SK-N-SH treated with all-trans-retinoic acid at 6 μM for 48 hours (cell line): Measurements from ENCODE around the gene ATP11A.

ENCODE experiments used
- ARNTL ChIP-seq: fragments of 450-650 bp; formaldehyde crosslinking; IDR thresholded peaks from 2 replicates; pipeline ENCODE4 v1.5.0; 2020; ENCODE audit warnings: low read depth, mild to moderate bottlenecking, moderate library complexity, borderline replicate concordance
- BACH2 ChIP-seq: fragments of 250-450 bp; sonication (Bioruptor Pico); IDR thresholded peaks from 2 replicates; pipeline ENCODE4 v1.9.0; 2021; ENCODE audit warnings: mild to moderate bottlenecking, borderline replicate concordance
- ISL1 ChIP-seq: fragments of 250-450 bp; sonication (Bioruptor Pico); IDR thresholded peaks from 2 replicates; pipeline ENCODE4 v2.1.2; 2022; ENCODE audit warnings: mild to moderate bottlenecking, moderate library complexity
- PATZ1 ChIP-seq: fragments of 250-450 bp; sonication (Bioruptor Pico); IDR thresholded peaks from 2 replicates; pipeline ENCODE4 v1.8.0; 2020; ENCODE audit warnings: mild to moderate bottlenecking, moderate library complexity, borderline replicate concordance
- SNAI2 ChIP-seq: fragments of 250-450 bp; sonication (Bioruptor Pico); IDR thresholded peaks from 2 replicates; pipeline ENCODE4 v1.5.0; 2020; ENCODE audit warnings: mild to moderate bottlenecking, moderate library complexity
- TCF4 ChIP-seq: fragments of 250-450 bp; sonication (Bioruptor Pico); IDR thresholded peaks from 2 replicates; pipeline ENCODE4 v1.8.0; 2021; ENCODE audit warnings: mild to moderate bottlenecking, moderate library complexity, borderline replicate concordance
- TOX ChIP-seq: fragments of 250-450 bp; sonication (Bioruptor Pico); IDR thresholded peaks from 2 replicates; pipeline ENCODE4 v1.8.0; 2021; ENCODE audit warnings: mild to moderate bottlenecking, moderate library complexity, borderline replicate concordance
- ZC3H10 ChIP-seq: fragments of 250-450 bp; sonication (Bioruptor Pico); IDR thresholded peaks from 2 replicates; pipeline ENCODE4 v1.5.1; 2021; ENCODE audit warnings: mild to moderate bottlenecking, moderate library complexity
- ZFP30 ChIP-seq: fragments of 450-650 bp; formaldehyde crosslinking; IDR thresholded peaks from 2 replicates; pipeline ENCODE4 v1.5.0; 2022; ENCODE audit warnings: mild to moderate bottlenecking, moderate library complexity
- ZNF70 ChIP-seq: fragments of 450-650 bp; formaldehyde crosslinking; IDR thresholded peaks from 2 replicates; pipeline ENCODE4 v1.5.0; 2020; ENCODE audit warnings: mild to moderate bottlenecking, moderate library complexity

- TF ChIP-seq ZNF70 (CRISPR knock-in tag) = no peak
- TF ChIP-seq SNAI2 (CRISPR knock-in tag) = no peak
- TF ChIP-seq ZC3H10 (CRISPR knock-in tag) = no peak
- no peak for TF ChIP-seq TOX (CRISPR knock-in tag)
- TF ChIP-seq ZFP30 (CRISPR knock-in tag) = no peak
- TF ChIP-seq ARNTL (CRISPR knock-in tag) = no peak
- TF ChIP-seq TCF4 = no peak
- TF ChIP-seq ISL1 (CRISPR knock-in tag) = no peak
- TF ChIP-seq BACH2 (CRISPR knock-in tag) = no peak
- no peak for TF ChIP-seq PATZ1 (CRISPR knock-in tag)
Measured at GRCh38 chr13:112752711-112753541, 63.1 kb downstream of the ATP11A start.
